Measurements from ENCODE around the gene GRIA3.
"Not testable (repeated sequence)": the region's sequence is repeated elsewhere in the genome, so short reads cannot be mapped to it uniquely, and the experiment has no call there.

GRIA3 gene

GRCh38 chrX:123277347-123277746 lies 93.3 kb downstream of the GRIA3 start:
- DNase-seq: no peak

DNA sequence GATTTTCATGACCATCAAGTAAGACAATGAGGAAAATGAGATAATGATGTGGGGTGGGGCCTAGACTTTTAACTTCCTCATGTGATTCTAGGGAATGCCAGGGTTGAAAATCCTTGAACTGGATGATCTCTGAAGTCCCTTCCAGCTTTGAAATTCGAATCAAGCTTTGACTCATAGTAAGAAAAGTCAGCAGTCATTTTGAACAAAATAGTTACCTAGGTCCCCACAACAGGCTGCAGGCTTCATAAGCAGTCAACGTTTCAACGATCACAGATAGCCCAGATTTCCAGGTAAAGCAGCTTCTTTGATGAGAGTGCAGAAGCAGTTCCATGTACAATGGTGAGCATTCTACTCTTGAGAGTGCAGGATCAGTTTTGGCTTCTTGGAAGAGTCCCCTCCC lies 93.7 kb downstream of the GRIA3 start:
- DNase-seq: no peak

GRCh38 chrX:123282241-123282640 lies 98.2 kb downstream of the GRIA3 start:
- no peak for DNase-seq

GRCh38 chrX:123283407-123283806 lies 99.3 kb downstream of the GRIA3 start:
- not testable (repeated sequence) for DNase-seq

DNA sequence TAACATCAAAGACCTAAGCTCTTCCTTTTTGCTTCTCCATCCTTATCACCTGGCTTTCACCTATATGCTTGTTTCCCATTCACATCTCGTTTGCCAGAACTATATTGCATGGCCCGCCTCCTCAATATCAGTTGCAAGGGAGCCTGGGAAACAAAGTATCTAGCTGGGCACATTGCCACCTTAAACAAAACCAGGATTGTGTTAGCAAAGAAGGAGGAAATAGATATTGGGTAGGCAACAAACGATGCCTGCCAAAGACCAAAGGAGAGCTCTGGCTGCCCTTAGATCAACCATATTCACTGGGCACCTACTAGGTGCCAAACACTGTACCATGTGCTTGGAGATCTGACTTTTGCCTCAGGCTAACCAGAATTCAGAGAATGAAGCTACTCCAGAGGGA lies 107.5 kb downstream of the GRIA3 start:
- no peak for DNase-seq

- DNase-seq: peak; percentile 45
Measured at GRCh38 chrX:123298026-123298425, 113.9 kb downstream of the GRIA3 start.

DNA sequence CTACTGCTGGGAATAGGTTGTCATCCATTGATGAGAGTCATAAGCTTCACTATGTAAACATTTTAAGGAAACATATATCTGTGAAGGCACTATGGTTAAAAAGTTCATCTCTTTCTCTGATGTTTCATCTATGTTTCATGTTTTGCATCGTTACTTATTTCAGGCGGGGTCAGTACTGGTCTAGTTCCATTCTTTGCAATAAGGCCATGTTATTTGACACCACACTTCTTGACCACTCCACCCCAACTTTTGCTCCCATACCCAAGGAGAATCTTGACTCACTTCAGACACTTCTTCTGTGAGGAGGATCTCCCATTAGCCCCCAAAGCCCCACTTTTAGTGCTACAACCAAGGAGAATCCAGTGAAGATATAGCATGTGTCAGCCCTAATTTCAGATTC lies 119.4 kb downstream of the GRIA3 start:
- peak; percentile 6 for DNase-seq

DNA sequence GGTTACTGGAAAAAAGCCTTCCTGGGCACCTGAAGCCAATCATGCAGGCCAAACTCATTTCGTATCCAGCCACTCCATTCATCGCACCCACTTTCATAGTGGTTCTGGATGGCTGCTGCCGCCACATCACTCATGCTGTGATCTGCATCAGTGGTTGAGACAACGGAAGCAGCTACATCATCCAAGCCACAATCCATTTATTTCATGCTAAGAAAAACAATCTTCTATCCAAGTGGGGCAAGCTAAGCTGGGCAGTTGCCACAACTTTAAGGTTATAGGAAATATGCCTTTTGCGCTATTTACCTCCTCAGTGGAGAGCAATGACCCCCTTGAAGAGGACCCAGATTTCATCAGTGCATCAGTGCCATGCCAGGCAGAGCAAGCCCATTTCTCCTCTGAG lies 124.6 kb downstream of the GRIA3 start:
- DNase-seq: no peak

- DNase-seq: no peak
Measured at GRCh38 chrX:123310112-123310511, 126.0 kb downstream of the GRIA3 start.

DNA sequence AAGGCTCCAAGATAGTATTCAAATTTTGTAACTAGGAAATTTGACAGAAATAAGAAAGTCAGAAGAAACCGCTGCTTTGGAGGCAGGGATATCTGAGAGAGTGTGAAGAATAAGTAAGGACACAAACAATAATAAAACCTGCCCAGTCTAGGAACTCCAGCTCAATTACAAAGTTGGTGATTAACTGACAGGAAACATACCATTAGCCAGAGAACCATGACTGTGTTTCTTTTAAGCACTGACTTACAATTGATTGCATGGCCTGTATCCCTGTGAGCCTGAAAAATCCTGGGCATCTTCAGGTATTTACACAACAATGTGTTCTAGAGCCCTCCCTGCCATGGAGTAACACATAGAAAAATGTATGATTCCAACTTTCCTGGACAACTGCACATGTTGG lies 127.4 kb downstream of the GRIA3 start:
- DNase-seq: no peak

GRCh38 chrX:123313486-123313885 lies 129.4 kb downstream of the GRIA3 start:
- DNase-seq: no peak

GRCh38 chrX:123320622-123321021 lies 136.5 kb downstream of the GRIA3 start:
- DNase-seq: no peak

DNA sequence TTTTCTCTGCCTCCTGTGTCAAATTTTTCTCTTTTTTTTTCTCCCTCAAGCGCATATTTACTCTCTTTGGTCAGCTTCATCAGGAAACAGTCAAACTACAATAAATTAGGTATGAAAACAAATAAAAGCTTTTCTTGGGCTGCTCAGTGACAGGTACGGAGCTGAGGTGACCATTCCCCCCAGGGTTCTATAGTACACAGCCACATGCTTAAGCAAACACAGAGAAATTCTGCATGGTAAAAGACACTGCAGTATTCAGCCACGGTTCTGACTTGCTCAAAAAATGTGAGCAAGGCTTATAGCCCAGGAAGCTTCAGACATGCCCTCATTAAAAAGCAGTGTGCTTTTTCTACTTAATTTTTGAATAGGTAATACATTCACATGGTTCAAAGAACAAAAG lies 138.5 kb downstream of the GRIA3 start:
- DNase-seq: no peak

DNA sequence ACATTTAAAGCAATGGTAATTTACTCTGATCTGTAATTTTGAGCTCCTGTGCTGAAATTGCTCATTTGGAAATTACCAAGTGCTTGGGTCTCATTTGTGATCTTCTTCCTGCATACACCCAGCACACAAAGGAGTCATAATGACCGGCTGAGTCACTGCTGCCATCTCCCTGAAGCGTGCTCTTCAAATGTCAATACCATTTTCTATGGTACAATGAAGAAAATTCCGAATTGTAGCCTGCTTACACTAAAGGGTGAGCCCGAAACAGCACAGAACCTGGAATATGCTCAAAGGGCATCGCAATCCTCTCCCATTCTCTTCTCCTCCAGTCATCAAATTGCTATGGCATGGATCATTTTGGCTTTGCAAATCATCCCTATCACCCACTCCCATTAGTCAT lies 140.5 kb downstream of the GRIA3 start:
- no peak for DNase-seq

DNA sequence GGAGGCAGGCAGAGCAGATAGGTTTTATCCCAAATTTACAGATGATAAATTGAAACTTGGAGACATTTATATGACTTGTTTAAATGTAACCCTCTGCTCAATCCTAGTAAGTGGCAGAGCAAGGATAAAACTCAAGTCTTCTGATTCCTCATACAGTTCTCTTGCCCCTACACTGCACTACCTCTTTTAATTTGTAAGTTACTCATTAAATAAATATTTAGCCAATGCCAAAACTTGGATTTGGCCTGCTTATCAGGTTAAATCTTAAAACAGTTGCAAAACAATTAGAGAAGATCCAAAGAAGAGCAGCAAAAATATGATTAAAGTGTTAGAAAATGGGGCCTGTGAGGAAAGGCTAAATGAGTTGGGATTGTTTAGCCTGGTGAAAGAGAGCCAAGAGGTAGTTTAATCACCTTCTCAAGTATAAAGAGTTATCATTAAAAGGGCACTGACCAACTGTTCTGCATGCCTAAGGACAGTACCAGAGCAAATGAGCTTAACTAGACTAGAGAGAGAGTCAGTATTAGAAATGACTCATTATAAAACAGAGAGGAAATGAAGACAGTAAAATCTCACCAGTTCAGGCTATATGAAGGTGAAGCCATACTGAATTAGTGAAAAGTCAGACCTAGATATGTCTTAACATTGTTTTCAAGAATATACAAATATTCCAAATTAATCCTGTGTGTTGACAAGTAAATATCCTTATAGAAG lies 146.3 kb downstream of the GRIA3 start:
- DNase-seq: no peak

GRCh38 chrX:123331349-123331748 lies 147.3 kb downstream of the GRIA3 start:
- DNase-seq: no peak

GRCh38 chrX:123331859-123332258 lies 147.8 kb downstream of the GRIA3 start:
- DNase-seq: no peak

GRCh38 chrX:123336666-123337065 lies 152.6 kb downstream of the GRIA3 start:
- no peak for DNase-seq

- no peak for DNase-seq
Measured at GRCh38 chrX:123337886-123338639, 154.0 kb downstream of the GRIA3 start.

GRCh38 chrX:123339221-123339905 lies 155.3 kb downstream of the GRIA3 start:
- peak; percentile 66 for DNase-seq

DNA sequence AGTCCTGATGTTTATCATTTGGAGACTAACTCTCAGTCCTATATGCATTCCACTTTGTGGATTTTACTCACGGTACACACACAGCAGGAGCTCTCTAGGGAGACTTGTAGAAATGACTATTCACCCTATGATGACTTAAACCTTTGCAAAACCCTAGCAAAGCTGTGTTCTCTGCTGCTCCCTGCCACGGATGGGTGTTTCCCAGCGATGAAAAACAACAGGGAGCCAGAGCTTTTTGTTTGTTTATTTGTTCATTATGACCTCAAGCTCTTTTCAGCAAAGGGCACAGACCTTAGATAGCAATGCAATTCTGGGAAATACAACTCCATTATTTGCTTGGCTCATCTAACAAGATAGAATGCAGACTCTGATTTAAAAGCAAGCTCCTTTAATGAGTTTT lies 156.6 kb downstream of the GRIA3 start:
- peak; percentile 48 for DNase-seq

DNA sequence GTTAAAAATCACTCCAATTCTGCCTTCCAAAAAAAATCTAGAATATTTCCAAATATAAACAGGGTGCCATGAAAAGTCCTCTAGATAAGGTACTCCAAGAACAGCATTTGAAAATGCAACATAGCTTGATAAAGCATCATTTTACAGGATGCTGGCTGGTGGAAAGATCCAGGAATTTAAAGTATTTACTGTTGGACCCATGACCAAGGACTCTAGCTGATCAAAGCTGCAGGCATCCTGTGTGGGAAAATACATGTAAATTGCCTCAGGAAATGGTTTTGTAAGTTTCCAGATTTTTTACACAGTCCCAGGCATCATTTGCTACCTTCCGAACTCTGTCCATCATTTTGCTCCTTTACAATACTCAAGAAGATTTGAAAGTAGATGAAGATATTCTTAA lies 164.4 kb downstream of the GRIA3 start:
- peak; percentile 25 for DNase-seq

DNA sequence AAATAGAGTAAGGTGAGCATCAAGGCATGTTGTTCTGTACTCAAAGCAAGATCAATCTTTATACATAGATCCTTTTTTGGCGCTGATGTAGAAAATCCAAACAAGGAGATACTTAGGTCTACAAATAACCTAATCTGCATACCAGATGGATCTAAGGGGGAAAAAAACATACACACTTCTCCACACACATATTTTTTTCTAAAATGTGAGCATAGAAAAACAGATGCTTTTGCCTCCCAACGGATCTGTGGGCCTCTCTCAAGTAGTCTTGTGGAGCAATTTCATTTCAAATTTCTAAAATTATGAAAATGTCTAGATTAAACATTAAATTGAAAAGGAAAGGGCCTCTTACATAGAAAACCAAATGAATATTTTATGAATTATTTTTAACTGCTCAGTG lies 166.1 kb downstream of the GRIA3 start:
- no peak for DNase-seq

GRCh38 chrX:123357941-123358340 lies 173.9 kb downstream of the GRIA3 start:
- no peak for DNase-seq
